ENCODE measurements around the gene CYP4B1.
A peak's percentile ranks its signal among the peaks of the same experiment; 100 is the strongest.
"Not testable (repeated sequence)": the region's sequence is repeated elsewhere in the genome, so short reads cannot be mapped to it uniquely, and the experiment has no call there.

Gene CYP4B1

GRCh38 chr1:46798810-46799209, at the start of gene CYP4B1:
Gene CYP4B1, plus strand, starts transcription at chr1:46799046. Its CDS starts 36 bp downstream, at chr1:46799082.
- no peak for TF ChIP-seq ZFX (IDR thresholded peaks at IDR 0.05)
- TF ChIP-seq, protein P1, sequence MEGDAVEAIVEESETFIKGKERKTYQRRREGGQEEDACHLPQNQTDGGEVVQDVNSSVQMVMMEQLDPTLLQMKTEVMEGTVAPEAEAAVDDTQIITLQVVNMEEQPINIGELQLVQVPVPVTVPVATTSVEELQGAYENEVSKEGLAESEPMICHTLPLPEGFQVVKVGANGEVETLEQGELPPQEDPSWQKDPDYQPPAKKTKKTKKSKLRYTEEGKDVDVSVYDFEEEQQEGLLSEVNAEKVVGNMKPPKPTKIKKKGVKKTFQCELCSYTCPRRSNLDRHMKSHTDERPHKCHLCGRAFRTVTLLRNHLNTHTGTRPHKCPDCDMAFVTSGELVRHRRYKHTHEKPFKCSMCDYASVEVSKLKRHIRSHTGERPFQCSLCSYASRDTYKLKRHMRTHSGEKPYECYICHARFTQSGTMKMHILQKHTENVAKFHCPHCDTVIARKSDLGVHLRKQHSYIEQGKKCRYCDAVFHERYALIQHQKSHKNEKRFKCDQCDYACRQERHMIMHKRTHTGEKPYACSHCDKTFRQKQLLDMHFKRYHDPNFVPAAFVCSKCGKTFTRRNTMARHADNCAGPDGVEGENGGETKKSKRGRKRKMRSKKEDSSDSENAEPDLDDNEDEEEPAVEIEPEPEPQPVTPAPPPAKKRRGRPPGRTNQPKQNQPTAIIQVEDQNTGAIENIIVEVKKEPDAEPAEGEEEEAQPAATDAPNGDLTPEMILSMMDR (conservative IDR thresholded peaks at IDR 0.05), result no peak

GRCh38 chr1:46749404-46749803, 49.4 kb upstream of the CYP4B1 start:
- no peak for TF ChIP-seq ZFX (IDR thresholded peaks at IDR 0.05)
- TF ChIP-seq, protein P1 (conservative IDR thresholded peaks at IDR 0.05), result no peak
- no peak overlapping the region for H3K27ac ChIP-seq

More at GRCh38 chr1:46798810-46799209, at the start of gene CYP4B1:
- H3K27ac ChIP-seq, result no peak within 1 kb of the TSS

DNA sequence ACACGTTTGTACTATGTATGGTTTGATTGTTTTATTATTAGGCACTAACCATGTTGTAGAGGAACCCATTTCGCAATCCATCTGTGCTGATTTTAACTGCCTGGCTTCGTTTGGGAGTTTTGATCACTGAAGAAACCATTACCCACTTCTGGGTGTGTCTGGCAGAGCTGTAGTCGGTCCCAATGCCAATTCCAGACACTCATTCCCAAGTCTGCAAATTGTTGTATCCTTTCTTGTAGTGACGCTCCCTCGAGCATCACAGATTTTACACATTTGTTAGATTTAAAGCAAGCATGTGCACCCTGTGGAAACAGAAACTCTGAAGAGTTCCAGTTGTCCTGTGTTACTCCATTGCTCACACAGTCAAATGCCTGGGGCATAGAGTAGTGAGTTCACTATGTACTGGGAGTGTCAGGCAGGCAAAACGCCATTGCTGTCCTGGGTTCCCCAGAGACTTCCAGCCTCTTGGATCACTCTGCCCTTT, 48.9 kb upstream of the CYP4B1 start:
- no peak overlapping the region for H3K27ac ChIP-seq
- TF ChIP-seq, protein P1 (conservative IDR thresholded peaks at IDR 0.05), result no peak
- no peak for TF ChIP-seq ZFX (IDR thresholded peaks at IDR 0.05)

GRCh38 chr1:46753985-46754384, 44.9 kb upstream of the CYP4B1 start:
- no peak for TF ChIP-seq ZFX (IDR thresholded peaks at IDR 0.05)
- TF ChIP-seq, protein P1 (conservative IDR thresholded peaks at IDR 0.05), result no peak

GRCh38 chr1:46754707-46755106, 44.1 kb upstream of the CYP4B1 start:
- not testable (repeated sequence) for H3K27ac ChIP-seq

More at GRCh38 chr1:46753985-46754384, 44.9 kb upstream of the CYP4B1 start:
- no peak overlapping the region for H3K27ac ChIP-seq

DNA sequence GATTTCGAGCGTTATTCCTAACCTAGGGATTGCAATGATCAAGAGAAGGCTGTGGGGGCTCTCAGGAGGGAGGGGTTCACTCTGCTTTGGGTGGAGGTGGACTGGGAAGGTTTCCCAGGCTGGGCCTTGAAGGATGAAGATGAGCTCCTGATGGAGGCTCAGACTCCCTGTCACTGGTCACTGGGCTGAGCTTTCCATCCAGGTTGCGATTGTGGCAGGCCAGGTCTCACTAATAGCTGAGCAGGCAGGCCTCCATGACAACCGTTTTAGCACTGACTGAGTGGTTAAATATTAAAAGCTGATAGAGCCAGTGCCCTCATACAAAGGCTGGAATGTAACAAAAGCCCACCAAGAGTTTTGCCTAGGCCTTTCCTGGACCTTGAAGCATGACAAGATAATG, 43.7 kb upstream of the CYP4B1 start:
- H3K27ac ChIP-seq, result no peak overlapping the region
- no peak for TF ChIP-seq ZFX (IDR thresholded peaks at IDR 0.05)
- TF ChIP-seq, protein P1 (conservative IDR thresholded peaks at IDR 0.05), result no peak

GRCh38 chr1:46757247-46757955, 41.4 kb upstream of the CYP4B1 start:
- no peak for TF ChIP-seq ZFX (IDR thresholded peaks at IDR 0.05)
- TF ChIP-seq, protein P1 (conservative IDR thresholded peaks at IDR 0.05), result no peak
- H3K27ac ChIP-seq, result peak overlapping the region; percentile 74
